ENCODE measurements around the gene ASPM.

The ASPM gene, protein sequence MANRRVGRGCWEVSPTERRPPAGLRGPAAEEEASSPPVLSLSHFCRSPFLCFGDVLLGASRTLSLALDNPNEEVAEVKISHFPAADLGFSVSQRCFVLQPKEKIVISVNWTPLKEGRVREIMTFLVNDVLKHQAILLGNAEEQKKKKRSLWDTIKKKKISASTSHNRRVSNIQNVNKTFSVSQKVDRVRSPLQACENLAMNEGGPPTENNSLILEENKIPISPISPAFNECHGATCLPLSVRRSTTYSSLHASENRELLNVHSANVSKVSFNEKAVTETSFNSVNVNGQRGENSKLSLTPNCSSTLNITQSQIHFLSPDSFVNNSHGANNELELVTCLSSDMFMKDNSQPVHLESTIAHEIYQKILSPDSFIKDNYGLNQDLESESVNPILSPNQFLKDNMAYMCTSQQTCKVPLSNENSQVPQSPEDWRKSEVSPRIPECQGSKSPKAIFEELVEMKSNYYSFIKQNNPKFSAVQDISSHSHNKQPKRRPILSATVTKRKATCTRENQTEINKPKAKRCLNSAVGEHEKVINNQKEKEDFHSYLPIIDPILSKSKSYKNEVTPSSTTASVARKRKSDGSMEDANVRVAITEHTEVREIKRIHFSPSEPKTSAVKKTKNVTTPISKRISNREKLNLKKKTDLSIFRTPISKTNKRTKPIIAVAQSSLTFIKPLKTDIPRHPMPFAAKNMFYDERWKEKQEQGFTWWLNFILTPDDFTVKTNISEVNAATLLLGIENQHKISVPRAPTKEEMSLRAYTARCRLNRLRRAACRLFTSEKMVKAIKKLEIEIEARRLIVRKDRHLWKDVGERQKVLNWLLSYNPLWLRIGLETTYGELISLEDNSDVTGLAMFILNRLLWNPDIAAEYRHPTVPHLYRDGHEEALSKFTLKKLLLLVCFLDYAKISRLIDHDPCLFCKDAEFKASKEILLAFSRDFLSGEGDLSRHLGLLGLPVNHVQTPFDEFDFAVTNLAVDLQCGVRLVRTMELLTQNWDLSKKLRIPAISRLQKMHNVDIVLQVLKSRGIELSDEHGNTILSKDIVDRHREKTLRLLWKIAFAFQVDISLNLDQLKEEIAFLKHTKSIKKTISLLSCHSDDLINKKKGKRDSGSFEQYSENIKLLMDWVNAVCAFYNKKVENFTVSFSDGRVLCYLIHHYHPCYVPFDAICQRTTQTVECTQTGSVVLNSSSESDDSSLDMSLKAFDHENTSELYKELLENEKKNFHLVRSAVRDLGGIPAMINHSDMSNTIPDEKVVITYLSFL (N-terminal part only)

DNA sequence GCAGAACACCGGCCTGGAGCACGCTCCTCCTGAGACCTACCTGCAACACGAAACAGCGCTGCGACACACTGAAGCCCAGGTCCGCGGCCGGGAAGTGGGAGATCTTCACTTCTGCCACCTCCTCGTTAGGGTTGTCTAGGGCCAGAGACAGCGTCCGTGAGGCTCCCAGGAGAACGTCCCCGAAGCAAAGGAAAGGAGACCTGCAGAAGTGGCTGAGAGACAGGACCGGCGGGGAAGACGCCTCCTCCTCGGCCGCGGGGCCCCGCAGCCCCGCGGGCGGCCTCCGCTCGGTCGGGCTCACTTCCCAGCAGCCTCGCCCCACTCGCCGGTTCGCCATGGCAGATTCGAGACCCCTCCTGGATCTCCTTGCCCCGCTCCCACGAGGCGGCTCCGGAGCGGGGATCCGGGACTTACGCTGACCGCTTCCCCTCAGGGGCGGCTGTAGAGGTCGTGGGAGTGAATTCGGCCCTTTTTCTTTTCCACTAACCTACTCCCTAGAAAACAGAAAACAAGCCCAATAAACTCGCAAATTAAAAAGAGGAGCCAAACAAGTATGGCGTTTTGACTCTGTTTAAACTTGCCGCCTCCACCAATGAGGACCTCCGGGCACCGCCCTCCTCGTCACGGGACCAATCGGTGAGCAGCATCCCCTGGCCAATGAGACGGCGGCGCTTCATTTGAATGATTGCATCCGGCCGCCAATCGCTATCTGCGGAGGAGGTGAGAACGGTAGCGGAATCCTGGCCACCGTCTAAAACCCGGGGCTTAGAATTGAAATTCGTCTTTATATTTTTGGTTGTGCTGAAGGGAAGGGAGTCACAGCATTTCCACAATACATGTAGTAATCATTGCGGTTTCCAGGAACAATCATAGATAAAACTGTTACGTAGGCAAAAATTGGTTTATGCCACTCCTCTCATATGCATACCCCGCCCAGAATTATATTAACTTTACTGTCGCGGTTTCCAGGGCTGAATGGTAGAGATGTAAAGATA lies at the start of gene ASPM:
TSS of gene ASPM (minus strand) at position 569 of the 995 bp plus-strand sequence. CDS start at position 337, 232 bp downstream.
- peak; percentile 96 for DNase-seq

DNA sequence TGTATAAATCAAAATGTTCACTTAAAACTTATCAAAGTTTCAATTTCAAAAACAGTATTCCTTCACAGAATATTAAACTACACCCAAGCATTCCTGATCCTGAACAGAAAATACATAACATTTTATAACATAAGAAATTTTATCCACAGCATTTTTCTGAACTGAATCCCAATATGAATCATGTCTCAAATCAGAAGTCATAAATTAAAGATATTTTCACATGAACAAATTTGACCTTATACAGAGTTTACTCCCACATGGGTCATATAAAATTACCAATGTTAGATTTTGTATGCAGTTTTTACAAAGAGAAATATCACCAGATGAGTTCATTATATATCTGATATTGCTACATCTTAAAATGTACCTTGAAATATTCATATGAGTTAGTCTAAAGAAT lies 48.6 kb upstream of the ASPM start:
- DNase-seq, result no peak

DNA sequence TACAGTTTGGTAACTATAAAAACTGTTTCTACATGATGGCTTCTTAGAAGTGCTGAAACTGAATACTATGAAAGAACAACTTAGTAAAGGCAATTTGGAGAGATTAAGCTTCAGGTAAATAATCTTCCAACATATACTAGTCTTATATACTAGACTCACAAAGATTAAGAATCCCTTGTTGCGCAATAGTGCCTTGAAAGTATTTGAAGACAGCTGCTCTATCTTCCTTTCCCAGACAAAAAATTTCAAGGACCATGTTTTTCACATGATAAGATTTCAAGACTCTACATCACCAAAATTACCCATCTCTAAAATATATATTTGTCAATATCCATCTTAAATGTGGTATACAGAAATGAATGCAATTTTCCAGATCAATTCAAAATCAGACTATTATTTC lies 37.7 kb upstream of the ASPM start:
- DNase-seq, result no peak

DNA sequence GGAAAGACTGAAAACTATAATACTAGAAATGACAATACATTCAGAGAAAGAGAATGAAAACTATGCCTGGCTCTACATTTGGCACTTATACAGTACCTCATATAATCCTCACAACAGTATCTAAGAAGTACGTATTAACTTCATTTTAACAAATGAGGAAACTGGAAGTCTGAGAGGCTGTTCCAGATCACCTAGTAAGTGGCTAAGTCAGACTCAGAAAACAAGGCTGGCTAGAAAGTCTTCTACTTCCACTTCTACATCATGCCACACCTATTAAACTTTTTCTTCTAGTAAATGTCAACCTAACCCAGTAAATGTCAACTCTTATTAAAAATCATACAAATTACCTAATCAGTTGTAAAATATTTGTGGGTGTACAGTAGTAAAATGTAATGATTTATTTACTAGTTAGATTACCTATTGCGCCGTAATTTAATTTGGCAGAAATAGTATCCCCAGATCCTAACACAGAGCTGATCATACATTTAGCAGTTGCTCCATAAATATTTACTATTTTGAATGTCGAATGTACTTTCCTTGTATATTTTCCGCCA lies 36.8 kb upstream of the ASPM start:
- DNase-seq, result no peak

DNA sequence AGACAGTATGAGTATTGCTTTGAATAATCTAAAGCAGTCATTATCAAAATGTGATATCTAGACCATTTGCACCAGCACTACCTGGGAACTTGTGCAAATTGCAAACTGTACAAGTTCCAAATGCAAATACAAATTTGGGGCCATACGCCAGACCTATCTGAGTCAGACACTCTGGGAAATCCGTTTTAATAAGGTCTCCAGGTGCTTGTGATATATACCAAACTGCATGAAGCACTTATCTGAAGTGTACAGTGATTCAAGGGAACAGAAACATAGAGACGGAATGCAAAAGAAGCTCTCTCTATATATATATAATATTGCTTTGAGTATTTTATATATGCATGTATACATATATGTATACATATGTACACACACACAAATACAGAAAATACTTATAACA lies 36.2 kb upstream of the ASPM start:
- DNase-seq, result no peak

DNA sequence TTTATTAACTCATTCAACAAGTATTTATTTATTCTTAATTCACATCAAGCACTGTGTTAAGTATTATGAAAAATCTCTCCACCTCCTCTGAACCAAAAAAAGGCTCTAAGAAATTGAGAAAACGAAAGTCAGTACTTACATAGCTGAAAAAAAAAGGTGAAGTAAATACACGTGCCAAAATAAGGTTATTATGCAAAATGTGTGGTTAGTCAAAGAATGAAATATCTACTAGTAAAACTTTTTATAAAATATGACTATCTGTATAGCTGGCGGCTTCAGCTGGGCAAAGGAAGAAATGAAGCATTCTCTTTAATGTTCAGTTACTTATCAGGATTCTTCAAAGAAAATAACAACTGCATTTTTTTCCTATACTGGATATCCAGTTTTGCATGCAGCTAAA lies 35.5 kb upstream of the ASPM start:
- DNase-seq, result no peak

DNA sequence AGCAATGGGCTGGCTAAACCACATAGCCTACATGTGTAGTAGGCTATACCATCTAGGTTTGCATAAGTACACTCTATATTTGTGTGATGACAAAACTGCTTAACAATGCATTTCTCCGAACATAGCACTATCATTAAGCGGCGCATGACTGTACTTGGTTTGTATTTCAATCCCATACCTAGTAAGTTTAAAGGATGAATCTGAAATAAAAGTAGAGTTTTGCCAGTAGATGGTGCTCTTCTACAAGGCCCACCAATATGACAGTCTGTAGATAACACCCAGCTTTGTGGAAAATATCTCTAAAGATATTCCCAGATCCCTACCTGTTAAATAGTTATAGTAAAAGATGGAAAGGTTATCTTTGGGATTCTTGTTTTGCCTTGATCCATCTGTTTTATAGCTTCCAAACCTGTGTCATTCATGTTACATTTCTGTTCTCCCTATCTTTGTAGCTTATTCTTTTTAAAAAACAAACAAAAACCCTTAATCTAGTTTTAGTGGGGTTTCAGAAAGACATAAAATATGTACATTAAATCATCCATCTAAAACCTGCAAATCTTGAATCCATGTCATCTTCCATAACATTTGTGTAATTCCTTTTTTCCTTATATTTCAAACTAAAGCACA lies 33.9 kb upstream of the ASPM start:
- no peak for DNase-seq

DNA sequence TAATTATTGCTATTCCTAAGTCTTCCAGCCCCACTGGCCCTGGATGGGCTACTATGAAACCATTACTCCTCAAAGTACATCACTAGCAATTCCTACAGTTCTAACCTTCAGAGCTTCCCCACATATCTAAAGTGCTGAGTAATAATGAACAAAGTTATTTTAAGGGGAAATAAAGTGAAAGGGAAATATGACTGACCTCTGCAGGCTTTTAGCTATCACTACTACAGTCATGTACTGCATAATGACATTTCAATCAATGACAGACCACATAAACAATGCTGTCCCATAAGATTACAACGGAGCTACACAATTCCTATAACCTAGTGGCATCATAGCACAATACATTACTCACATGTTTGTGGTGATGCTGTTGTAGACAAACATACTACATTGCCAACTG lies 32.5 kb upstream of the ASPM start:
- no peak for DNase-seq

DNA sequence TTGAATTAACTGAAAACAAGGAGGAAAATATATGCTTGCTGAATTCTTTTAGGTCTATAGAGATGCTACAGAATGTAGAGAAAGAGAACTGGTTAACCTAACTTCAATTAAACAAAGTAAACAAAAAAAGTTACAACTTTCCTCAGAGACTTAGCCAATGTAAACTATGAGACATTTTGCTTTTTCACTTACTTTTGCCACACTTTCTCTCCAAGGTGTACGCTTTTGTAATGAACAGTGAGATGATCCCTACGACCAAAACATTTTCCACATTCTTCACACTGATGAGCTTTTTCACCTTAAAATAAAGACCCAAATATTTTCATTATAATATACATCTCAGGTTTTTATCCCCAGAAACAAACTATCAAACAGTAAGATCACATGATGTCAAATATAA lies 28.3 kb upstream of the ASPM start:
- DNase-seq, result no peak

DNA sequence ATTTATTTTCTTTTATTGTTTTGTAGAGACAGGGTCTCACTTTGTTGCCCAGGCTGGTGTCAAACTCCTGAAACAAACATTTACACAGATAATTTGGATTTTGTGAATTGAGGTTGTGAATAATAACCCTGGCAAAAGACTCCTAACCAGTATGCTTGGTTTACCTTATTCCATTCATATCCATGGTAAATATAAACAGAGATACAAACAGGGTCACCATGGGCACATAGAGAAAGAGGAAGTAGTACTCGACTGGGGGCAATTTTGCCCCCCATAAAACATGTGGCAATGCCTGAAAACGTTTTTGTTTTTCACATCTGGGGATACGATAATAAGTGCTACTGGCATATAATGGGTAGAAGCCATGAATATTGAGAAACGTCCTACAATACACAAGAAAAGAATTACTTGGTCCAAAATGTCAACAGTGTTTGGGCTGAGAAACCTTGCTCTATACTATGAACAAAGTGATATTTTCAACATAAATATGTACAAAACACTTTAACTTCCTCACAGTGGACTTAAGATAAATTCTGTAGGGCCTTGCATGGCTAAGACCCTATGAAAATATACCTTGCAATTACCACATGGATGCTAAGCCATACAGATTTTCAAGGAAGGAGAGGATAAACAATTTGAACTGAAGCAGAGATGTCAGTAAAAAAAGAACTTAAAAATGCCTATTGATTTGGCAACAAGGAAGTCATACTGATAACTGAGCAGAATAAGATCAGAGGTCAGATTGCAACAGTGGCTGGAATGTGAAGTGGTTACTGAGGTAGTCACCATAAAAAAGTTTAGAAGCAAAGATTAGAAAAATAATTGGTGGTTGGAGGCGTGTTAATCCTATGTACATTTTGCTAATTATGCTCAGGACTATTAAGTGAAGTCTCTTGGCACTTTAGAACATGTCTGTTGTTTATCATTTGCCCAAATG lies 27.4 kb upstream of the ASPM start:
- no peak for DNase-seq

DNA sequence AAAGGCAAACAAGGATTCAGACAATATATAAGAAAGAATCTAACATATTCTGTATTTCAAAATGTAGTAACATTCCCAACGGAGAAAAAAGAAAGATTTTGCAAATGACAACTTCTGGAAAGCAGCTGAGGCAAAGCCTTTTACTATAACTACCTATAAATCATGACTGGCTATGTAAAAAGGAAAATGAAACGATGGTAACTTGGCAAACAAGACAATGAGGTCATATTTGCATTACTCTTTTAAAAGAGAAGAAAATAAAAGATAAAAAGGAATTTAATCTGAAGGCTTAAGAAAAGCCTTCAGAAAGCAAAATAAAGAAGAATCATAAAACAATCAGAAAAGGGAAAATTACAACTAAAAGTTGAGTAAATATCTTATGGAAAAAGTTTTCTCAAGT lies 25.1 kb upstream of the ASPM start:
- DNase-seq, result no peak

DNA sequence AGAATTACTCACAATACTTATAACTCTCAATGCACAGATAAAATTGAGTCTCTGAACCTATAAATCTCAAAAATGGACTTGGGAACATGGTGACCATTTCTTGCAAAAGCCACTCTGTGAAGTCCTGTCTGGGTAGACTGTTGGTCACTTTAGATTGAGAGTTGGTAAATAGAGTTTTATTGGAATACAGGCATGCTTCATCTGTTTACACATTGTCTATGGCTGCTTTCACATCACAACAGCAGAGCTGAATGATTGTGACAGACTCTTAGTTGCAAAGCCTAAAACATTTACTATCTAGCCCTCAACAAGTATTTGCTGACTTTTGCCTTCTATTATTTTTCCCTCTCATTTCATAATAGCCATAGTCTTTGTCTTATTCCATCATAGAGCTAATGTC lies 24.1 kb upstream of the ASPM start:
- DNase-seq, result no peak

DNA sequence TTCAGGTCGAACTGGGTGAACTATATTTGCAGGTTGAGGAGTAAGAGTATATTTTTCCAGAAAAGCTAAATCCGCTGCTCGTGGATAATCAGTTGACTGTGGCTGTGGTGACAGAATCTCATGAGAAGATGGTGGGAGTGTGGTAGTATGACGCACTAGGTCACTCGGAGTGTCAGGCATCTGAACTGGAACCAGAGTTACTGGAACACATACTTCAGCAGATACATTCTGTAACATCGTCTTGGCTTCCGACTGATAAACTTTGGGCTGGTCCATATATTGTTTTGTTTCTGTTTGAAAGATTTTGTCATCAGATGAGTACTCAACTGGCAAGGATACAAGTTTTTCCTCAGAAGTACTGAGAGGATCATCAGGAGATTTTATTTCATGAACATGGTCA lies 13.0 kb upstream of the ASPM start:
- DNase-seq, result no peak

DNA sequence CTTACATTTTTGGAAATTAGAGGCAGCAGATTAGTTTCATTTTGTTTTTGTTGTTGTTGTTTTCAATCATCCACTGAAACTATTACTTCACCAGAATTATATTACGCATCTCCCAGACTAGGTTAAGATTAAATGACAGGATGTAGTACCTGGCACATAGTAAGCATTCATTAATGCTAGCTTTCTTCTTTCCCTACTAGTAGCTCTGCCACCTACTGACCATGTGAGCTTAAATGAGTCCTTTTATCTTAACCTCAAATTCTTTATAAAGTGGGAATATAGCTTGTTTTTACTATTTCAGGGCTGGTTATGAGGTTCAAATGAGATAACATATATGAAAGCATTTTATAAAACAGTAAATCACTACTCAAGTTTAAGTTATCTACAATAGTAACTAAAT lies 10.2 kb upstream of the ASPM start:
- DNase-seq, result no peak

DNA sequence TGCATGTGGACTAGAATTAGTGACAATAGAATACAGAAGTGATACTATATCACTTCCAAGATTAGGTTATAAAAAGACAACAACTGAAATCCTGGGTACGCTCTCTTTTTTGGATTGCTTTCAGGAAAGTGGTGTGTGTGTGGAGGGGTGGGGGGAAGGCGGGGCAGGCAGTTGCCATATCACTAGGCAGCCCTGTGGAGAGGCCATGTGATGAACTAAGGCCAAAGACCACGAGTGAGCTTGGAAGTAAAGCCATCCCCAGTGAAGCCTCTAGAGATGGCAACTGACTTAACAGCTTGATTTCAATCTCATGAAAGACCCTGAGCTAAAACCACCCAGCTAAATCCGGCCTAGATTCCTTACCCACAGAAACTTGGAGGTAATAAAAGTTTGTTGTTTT lies 6.2 kb upstream of the ASPM start:
- no peak for DNase-seq

DNA sequence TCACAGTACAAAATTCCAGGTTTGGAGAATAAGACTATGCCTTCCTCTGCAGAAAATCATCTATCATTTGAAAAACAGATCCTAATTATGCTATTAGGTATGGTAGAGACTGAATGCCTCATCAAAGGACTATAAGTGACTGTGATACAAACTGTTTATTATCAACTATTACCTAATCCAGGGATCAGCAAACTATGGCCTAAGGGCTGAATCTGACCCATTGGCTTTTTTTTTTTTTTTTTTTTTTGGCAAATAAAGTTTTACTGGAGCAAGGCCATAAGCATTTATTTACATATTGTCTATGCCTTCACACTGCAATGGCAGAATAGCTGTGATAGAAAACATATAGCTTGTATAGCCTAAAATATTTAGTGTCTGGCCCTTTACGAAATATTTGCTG lies 4.7 kb upstream of the ASPM start:
- DNase-seq, result no peak

DNA sequence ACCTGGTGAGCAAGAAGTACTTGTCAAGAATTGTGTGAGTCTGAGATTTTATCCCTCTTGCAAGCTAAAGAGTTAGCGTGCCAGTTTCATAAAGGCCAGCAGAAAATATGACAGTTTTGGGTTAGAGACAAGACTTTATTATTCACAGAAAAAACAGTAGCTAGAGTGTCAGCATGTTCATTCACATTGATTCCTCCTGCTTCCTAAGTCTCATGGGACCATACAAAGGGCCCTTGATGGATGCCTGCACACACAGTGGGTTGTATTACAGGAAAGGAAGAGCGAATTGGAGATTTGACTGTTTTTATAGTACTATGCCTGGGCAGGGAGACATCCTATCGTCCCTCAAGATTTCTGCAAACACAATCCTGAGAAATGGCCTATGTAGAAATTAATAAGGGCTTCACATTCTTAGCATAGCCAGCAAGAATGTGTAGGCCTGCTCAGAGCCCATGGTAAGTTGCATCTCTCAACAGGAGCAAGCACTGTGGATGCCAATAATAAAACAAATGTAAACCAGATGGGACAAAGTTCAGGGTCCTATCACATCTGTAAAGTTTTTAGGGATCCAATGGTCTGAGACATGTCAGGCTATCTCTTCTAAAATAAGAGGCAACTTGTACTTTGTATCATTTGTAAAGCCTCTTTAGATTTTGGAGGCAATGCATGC lies 4.0 kb upstream of the ASPM start:
- no peak for DNase-seq

DNA sequence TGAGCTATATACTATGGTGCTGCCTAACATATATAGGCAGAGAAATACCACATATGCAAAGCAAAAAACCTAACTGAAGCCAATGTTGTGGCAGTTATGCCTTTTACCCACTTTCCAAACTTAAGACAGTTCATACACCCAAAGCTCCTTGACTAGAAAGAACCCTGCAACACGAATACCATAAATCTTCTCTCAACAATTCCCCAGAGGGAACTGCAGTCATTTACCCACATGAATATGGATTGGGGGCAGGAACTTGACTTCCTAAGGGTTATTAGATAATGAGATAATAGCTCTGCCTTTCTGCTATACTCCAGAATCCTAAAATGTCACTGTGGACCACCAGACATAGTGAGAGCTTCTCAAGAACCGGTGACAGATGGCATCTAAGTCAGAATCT lies 2.9 kb upstream of the ASPM start:
- no peak for DNase-seq

DNA sequence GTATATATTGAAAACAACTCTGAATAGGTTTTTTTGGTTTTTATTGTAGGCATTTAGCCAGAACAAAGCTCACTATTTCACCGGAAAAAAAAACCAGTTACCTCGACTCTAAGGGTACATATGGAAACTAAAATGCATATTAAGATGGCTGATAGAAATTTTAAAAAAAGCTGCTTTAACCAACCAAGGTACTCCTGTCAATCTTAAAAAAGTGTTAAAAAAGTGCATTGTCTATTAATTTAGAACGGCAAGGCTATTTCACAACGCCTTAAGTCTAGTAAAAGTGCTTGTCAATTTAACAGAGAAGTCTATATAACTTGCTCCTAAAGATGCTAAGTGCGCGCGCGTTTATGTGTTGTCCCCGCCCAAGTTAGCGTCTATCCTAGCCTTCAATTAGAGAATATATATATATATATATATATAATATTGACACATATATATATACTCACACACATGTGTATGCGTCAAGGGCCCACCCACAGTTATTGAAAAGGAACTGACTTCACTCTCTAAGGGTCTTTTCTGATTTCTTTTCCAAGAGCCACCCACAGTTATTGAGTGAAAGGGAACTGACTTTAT lies 934 bp downstream of the ASPM start:
- DNase-seq, result peak; percentile 8
